Measurements from ENCODE around the gene KCNJ15.

Gene KCNJ15

DNA sequence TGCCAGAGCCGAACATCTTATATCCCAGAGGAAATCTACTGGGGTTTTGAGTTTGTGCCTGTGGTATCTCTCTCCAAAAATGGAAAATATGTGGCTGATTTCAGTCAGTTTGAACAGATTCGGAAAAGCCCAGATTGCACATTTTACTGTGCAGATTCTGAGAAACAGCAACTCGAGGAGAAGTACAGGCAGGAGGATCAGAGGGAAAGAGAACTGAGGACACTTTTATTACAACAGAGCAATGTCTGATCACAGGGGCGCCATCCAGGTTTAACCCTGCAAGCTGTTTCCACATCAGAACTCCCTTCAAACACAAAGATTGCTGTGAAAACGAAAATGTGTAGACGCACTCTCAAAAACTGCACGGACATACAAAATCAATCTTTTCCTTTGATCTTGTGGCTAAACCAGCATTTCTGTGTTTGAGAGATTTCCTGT lies 43.4 kb downstream of the KCNJ15 start:
- DNase-seq, result no peak

DNA sequence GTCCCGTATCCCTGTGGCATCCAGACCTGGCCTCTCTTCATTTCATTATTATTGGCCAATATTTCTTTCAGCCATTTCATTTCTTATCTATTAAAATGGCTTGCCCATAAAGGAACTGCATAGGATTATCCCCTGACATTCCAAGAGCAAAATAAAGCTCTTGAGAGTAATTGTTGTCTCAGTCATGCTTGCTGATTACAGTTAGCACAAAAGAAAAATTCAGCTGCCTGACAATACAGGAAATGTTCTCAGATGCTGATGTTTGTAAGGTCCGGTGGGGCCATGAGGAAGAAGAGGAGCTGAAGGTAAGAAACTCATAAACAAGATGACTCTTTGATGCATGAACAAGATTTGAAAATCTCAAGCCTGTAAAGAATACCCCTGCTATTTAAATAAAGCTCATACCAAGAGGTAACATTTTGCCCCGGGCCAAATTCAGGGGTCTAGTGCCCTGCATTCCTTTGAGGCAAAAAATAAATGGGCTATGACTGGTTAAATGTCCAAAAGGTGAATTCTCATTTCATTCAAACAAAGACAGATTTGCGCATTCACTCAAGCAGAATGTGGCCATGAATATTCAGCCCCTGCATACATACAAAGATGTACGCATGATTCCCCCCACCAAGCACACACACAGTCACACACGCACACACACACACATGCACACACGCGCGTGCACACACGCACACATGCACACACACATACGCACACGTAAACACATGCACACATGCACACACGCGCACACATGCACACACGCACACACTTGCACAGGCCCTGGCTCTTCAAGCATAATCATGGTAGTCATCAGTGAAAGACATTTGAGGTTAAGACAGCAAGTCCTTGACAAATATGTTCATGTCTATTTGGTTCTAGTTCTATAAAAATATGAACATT lies 44.8 kb downstream of the KCNJ15 start:
- no peak for DNase-seq

DNA sequence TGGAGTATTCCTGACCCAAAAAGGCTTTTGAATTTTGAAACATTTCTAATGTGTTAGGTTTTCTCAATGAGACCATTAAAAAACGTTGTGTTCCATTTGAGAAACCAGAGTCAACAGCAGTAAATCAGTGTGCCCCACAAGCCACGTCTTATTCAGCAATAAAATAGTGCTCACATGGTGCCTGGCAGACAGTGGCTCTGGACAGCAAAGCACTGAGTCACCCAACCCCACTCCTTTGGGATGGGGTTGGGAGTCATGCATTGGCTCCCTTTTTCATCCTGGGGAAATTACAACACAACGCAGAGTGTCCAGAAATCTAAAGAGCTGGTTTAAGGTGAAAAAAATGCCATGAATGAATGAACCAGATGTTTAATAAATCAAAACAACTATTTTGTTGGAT lies 46.5 kb downstream of the KCNJ15 start:
- DNase-seq, result no peak

DNA sequence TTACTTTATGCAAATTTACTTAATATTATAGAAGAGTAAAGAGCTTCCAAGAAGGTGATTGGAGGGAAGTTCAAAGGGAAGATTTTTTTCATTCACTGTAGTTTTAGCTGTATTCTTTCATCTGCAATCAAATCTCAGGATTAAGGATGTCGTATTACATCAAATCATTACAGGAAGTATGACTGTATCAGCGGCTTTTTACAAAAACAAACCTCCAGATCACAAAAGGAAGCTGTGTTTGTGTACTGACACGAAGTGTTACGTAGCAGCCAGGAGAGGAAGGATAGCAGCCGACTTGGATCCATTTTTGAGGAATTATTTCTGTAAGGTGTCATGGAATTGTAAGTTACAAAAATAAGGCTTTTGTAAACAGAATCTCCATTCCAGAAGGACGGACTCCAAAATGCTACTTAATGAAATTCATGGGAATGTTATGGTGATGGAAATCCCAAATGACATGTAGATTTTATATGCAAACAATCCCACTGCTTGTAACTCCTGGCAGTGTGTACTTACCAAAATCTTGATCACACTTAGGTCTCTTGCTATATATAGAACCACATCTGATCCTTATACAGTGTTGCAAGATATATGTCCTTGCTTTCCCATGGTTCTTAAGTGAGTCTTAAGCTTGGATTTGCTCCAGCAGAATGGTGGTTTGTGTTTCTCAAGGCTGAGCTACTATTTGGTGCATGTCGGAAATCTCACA lies 49.8 kb downstream of the KCNJ15 start:
- DNase-seq, result no peak

DNA sequence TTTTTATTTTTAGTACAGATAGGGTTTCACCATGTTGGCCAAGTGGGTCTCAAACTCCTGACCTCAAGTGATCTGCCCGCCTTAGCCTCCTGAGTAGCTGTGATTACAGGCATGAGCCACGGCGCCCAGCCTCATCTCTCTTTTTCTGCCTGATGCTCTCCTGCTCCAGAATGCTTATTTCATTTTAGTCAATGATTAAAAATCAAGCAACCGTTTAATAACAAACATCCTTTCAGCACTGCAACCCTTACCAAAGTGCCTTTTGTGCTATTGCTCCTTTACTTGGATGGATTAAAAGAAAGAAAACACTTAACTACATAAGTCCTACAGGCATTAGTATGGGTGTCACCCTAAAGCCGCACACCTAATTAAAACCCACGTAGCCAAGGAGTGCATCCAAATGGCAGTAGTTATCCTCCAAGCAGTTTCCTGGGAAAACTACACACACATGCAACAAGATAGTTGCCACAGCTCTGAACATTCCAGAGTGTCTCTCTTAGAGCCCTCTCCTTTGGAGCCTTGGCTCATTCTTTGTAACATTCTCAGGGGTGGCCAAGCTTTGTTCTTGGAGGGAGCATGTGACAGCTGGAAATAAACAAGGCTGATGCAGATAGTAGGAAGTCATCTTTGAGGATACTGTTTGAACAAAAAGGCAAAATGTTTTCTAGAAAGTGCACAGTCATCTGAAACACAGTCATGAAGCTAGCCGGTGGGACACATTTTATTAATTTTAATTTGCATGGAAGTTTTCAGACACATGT lies 51.2 kb downstream of the KCNJ15 start:
- no peak for DNase-seq

DNA sequence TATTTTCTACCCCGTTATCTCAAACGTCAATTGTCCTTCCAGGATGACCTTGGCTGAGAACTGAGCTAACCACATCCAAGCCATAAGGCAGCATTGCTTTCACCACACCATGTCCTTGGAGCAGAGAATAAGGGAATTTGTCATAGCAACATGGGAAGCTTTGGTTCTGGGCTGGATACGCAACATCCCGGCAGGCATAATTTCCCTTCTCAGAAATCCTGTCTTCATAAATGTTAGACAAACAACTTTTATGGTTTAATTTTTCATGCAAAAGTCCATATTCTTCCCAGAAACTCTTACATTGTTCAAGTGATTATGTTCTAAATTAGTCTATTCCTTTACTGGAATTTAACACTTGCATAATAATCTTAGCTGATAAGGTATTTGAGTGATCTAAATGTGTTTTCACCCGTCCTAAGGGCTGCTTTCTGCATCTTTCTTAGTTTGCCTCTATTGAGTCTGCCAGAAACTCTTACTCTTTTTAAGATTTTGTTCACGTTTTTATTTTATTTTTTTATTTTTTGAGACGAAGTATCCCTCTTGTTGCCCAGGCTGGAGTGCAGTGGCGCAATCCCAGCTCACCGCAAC lies 51.8 kb downstream of the KCNJ15 start:
- DNase-seq, result no peak

DNA sequence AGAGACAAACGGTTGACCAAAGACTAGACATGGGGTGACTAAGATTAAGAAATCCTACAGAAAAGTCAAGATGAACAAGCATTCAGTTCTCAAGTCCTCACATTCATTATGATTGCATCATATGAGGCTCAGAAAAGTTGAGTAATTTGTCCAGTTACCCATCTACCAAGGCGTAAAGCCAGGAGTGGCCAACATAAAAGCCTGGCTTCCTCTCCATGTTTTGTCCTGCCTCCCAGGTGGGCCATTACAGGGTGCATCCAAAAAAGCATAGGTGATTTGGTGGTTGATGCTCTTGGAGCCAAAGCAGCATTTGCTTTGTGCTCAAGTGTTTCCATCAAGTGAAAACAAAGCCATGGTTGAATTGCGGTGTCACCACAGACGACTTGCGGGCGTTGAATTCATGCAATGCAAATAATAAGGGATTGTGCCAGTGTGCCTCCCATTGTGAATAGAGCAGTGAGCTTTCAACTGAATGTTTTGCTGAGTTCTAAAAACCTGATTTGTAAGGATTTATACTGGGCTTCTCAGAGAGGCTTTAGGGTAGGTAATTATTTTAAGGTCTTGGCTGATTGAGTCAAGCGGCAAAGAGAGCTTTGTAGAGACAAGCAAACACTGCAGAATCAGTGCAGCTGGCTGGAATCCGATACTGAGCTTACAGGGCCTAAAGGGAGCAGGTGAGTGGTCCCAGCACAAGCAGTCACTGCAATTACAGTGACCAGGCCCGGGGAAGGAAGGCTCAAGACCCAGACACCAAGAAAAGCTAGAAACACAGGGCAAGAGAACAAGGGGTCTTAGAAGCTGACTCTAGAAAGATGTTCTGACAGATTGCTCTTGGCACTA lies 54.1 kb downstream of the KCNJ15 start:
- no peak for DNase-seq

DNA sequence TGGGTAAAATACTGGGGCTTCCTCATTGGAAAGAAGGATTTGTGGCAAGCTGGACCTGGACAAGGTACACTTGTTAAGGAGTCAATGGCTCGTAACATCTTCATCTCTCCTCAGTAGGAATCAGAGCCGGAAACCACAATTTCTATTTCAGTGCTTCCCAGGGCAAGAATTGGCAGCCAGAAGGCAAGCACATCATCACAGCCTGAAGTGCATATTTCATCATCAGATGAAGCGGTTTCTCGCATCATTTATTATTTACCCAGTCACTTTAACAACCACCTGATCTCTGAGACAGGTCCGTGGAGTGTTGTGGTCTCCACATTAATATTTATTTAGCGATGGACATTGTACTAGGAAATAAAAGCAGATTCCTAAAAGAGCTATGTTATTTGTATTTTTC lies 55.0 kb downstream of the KCNJ15 start:
- no peak for DNase-seq

DNA sequence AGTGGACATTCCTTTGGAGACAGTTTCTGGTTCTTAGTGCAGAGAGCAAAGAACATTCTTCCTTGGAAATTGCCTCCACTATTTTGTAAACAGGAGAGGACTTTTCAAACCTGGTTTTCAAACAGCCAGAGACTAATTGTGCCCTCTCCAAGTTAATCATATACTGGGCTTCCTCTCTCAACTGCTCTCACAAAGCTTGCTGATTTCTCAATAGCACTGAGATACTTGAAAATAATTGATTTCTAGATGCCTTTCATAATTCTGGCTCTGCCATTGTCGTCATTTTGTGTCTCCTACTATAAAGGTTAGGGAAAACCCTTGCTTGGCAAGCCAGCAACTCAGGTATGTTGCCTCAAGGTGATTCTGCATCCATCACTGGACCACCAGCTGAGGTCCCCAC lies 56.0 kb downstream of the KCNJ15 start:
- no peak for DNase-seq

DNA sequence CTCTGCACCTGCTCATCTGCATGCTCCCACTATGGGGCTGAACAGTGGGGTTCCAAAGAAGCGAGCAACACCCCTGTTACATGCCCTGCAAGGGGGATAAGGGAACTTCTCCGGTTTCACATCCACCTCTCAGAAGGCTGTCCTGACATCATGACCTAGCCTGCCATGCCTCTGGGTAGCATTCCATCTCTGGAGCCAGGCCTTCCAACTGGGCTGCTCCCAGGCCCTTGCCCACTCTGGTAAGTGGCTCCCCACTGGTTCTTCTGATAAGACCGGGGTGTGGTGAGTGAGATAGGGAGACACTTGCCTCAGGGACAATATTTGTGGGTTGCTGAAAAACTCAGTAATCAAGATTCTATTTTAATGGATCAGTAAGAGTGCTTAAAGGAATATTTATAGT lies 57.8 kb downstream of the KCNJ15 start:
- no peak for DNase-seq

DNA sequence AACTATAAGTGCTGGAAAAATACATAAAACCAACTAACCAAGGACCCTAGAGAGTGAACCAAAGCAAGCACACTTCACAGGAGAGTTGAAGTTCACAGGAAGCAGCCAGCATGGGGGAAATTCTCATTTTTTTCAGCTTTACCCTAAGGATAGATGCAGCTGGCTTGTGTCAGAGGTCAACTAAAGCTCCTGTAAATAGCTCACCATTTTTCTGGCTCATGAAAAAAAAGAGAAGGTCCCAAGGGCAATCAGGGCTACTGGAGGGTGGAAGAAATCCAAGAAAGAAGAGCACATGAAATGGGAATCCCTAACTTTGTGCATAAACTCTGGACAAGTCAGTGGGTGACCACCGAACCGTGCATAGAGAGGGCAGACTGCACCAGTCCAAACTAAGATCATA lies 58.3 kb downstream of the KCNJ15 start:
- DNase-seq, result no peak

DNA sequence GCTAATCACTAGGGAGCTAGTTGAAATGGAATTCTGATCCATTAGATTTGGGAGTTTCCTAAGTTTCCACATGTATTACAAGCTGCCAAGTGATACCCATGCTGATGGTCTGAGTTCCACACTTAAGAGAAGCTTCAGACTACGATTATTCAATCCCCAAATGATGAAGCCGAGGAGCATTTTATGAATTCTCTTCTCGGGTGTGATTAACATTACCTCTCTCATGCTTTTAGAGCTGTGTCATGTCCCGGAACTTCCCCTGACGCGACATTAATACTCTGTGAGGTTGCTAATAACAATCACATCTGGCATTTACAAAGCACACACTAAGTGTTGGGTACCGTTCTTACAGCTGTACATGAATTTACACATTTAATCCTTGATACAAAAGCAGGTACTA lies 63.0 kb downstream of the KCNJ15 start:
- no peak for DNase-seq

DNA sequence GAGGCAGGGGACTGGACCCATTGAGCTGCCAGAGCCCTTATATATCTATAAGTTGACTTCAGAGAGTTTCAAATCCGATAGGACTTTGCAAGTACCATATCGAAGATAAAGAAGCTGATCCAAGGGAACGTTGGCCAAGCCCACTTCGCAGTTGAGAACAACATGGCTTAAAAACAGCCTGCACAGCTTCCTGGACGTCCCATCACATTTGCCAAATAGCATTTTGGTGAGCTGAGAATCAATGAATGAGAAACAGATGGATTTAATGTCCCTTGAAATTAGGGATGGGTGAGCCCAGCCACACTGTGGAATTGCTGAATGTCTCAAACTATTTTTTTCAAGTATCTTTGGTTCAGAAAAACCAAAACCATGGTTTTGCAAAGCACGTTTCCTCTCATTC lies 64.8 kb downstream of the KCNJ15 start:
- DNase-seq, result no peak

DNA sequence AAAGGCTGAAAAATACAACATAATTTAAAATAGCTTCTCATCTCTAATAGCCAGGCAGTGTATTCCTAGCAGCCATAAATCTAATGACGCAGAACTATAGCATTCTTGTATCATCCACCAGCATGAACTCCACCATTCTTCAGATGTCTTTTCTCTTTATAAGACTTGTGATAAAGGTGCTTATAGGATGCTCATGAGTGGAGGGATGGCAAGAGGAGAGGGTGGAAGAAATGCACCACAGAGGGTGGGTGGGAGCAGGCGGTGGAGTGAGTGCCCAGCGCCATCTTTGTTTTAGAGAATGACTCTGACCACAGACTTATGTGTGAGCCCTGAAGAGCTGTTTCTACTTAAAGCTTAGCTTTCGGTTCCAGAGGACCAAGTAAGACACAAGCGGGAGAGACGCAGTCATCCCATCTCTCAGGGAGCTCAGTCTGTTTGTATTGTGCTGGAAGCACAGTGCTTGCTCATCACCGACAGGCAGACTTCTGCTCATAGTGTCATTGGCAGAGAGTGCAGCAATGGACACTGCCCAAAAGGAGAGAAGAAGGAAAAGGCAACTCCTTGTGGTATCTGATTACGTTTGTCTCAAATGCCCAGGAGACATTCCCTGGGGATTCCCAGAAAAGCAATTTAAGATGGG lies 65.6 kb downstream of the KCNJ15 start:
- no peak for DNase-seq

DNA sequence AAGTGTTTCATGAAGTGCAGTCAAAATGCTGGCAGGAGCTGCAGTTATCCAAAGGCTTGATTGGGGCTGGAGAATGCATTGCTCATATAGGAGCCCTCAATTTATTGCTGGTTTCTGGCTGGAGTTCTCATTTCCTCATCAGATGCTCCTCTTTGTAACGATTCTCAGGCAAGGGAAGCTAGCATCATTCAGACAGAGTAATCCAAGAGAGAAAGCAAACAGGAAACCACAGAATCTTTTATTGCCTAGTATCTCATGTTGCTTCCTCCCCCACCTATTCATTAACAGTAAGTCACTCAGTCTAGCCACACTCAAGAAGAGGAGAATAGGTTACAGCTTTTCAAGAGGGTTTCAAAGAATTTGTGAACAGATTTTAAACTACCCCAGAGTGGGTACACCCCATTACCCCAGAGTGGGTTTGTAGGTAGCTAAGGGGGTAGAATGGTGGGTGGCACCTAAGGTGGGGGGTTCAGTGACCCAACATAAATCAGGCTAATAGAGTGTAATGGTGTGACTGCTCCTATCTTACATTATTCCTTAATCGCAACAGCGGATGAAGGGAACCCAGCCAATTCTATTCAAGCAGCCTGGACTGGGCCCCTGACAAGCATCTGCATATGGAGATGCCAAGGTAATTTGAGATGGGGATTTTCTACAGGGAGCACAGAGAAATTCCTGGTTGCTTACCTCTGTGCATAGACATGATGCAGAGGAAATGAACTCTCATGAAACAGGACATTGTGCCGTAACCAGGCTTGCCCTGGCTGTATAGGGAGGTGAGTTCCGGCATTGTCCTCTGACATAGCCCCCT lies 67.1 kb downstream of the KCNJ15 start:
- no peak for DNase-seq

DNA sequence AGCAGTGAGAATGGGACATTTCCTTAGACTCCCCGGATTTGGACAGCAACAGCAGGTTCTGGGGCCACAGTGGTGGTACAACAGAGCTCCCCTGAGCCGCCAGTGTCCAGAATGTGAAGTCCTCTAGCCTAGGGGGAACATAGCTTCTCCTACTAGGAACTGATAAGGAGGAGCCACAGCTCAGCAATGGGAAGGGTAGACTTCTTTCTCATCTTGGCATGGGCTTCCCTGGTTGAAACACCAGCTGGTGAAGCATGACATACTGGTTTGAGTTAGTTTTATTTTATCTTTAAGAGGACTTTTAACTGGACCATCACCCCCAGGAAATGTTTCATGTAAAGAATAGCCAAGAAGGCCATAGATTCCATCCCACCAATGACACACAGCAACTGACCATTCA lies 68.4 kb downstream of the KCNJ15 start:
- no peak for DNase-seq

DNA sequence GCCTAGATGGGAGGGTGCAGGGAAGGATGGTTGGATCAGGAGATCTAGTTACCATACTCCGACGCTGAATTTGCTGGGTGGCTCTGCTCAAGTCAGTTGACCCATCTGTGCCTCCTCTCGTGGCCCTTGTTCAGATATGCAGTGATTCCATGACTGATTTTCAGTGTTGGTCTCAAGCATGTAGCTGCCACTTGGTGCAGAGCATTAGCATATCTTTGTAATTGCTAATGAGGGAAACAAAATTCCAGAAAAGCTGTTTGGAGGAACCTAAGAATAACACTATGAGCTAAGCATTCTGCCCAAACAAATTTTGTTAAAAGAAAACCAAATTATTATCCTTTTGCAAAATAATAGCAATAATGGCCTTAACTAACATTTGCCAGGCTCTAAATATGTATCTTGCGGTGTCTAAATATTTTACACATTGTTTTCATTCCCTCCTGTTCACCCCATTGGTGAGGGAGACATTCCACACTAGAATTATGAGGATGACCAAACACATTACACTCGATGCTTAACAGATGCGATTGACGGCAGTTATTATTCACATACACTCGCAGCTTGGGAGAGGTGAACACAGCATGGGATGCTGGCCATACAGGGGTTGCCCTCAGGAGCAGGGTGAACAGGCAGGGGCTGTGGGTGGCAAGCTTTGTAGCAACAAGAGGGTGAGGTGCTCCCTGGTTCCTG lies 69.1 kb downstream of the KCNJ15 start:
- DNase-seq, result no peak

DNA sequence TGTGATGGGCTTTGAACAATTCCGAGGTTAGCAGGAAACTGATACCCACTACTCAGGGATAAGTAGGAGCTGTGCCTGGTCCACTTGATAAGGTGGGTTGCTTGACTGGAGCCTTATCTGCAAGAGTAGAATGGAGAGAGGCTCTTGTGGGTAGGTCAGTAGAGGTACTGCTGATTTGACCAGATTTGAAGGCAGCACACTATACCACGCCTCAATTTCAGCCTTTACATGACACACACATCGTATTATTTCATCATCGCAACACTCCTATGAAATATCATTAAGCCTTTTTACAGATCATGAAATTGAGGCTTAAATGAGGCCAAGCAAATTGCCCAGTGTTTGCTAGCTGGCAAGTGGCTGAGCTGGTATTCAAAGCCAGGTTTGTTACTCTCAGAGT lies 69.6 kb downstream of the KCNJ15 start:
- no peak for DNase-seq

DNA sequence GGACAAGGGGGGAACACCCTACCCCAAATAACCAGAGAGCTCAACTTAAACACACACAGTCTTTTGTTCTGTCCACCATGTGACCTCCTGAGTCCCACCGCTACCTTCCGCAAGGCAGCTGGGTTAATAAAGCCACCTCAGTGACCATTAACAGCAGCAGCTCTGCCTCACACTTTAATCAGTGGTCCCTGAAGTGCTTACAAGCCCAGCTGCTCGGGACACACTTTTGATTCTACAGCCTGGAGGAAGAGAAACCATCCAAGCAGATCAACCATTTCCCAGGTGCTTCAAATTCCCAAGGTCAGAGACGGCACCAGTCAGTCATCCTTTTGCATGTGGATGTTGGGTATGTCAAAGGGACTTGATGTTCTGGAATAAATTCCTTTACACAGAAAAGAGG lies 70.1 kb downstream of the KCNJ15 start:
- DNase-seq, result no peak

DNA sequence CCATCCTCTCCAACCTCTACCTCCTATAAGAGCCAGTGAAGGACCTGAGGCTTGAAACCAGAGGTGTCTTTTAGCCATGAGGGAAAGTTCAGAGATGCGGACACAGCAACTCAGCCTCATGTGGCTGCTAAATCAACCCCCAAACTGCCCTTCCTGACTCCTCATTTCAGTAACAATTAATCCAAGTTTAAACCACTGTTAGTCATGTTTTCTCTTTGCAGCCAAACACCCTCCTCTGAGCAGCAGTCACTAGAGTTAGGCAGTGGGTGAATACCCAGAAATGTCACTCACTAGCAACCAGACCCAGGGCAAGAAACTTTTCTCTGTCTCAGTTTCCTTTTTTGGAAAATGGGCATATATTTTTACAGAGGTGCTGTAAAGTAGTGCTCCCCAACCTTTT lies 71.2 kb downstream of the KCNJ15 start:
- DNase-seq, result no peak

Data from activated effector memory CD4-positive, alpha-beta T cell treated with anti-CD3 and anti-CD28 coated beads, Interleukin-2, amount 50 U/mL, for 16 hours (primary cell).